Measurements from ENCODE around the gene ARID1B. TPM values are rescaled to one million over a fixed set of nuclear protein-coding genes. Genes with fewer than 3 reads are reported as not detected.

The ARID1B gene
- total RNA-seq, 1 donor from 2014 or later: 155 TPM

DNA sequence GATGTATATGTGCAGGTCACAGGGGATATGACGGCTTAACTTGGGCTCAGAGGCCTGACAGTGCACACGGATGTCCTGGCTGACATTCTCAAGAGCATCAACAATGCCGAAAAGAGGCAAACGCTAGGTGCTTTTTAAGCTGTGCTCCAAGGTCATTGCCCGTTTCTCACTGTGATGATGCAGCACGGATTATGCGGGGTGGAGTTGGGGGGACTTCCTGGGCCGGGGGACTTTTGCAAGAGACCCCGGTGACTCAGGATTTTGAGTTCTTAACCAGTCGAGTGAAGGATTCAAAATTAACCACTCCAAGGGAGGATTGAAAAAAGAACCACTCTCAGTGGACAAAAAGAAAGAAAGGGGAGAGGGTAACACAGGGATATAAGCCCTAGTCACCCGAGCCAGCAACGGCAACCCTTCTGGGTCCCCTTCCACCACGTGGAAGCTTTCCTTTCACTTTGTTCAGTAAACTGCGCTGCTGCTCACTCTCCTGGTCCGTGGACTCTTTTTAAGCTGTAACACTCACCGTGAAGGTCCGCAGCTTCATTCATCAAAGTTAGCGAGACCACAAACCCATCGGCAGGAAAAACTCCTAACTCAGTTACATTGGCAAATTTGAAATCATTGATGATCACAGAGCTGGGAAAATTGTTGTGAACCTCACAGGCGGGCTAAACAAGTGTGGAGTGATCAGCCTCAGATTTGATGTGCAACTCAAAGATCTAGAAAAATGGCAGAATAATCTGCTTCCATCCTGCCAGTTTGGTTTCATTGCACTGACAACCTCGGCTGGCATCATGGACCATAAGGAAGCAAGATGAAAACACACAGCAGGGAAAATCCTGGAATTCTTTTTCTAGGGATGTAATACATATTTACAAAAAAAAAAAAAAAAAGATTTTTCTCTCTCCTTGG, 199.3 kb downstream of the ARID1B start:
- Mint-ChIP-seq H3K27ac (peak overlapping the region; percentile 64), H3K4me1 (peaks cover 64% of the 10 kb centered on the region), H3K9me3 (no peaks in the 10 kb centered on the region), H3K4me3 (peak overlapping the region; percentile 22), H3K27me3 (ENCODE audit: low read depth) (no peaks in the 10 kb centered on the region), H3K36me3 (no peaks in the 10 kb centered on the region)
- TF ChIP-seq CTCF (IDR thresholded peaks at IDR 0.05; ENCODE audit: unreplicated experiment): no peak
- DNase-seq (ENCODE audit: low spot score in 2 of 2, unreplicated experiment in 2 of 2): no peak

DNA sequence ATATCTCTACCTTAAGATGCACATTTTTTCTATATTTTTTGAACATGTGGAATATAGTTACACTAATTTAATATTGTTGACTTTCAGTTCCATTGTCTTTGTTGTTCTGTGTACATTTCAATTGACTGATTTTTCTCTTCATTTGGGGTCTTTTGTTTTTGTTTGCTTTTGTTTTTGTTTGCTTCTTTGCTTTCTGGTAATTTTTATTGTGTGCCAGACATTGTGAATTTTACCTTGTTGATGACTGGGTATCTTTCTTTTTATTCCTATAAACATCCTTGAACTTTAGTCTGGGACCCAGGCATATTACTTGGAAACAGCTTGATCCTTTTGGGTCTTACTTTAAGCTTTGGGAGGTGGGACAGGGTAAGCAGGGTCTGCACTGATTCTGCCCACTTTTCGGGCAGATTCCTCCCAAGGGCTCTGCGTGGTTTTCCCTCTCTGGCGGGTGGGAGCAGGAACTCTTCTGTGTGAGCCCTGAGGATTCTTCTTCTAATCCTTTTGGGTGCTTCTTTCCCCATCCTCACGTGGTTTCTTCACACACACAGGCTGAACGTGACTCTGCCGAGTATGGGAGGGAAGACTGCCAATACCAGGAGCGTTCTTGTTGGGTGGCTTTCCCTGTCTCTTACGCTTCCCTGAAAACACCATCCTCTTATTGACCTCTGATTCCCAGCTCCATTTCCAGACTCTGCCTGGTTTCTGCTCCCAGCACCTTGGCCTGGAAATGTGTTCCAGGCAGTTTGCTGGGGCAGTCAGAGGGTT, 200.5 kb downstream of the ARID1B start:
- Mint-ChIP-seq H3K36me3 (no peaks in the 10 kb centered on the region), H3K4me3 (no peak overlapping the region), H3K27ac (peak overlapping the region; percentile 13), H3K9me3 (no peaks in the 10 kb centered on the region), H3K4me1 (peaks cover 74% of the 10 kb centered on the region), H3K27me3 (ENCODE audit: low read depth) (no peaks in the 10 kb centered on the region)
- no peak for DNase-seq (ENCODE audit: low spot score in 2 of 2, unreplicated experiment in 2 of 2)
- TF ChIP-seq CTCF (IDR thresholded peaks at IDR 0.05; ENCODE audit: unreplicated experiment): no peak

DNA sequence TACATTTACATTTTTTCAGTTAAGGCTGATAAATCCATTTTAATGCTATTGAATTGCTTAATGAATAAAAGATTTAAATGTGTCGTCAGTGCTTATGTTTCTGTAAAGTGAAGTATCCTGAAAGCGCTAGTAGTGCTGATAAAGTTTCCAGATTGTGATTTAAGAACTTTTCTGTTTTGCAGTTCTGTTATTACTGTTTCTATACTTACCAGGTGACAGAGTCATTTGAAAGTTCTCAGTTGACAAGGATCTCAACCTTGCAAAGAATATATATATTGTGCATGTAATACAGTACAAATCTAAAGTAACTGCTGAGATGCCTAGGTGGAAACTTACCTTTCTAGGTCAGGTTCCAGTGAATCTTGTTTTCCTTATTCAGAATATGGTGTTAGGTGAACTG, 201.8 kb downstream of the ARID1B start:
- Mint-ChIP-seq H3K4me3 (no peak overlapping the region), H3K27ac (peak overlapping the region; percentile 13), H3K4me1 (peaks cover 76% of the 10 kb centered on the region), H3K9me3 (no peaks in the 10 kb centered on the region), H3K27me3 (ENCODE audit: low read depth) (no peaks in the 10 kb centered on the region), H3K36me3 (no peaks in the 10 kb centered on the region)
- DNase-seq (ENCODE audit: low spot score in 2 of 2, unreplicated experiment in 2 of 2): no peak
- no peak for TF ChIP-seq CTCF (IDR thresholded peaks at IDR 0.05; ENCODE audit: unreplicated experiment)

GRCh38 chr6:156980515-156980914, 203.3 kb downstream of the ARID1B start:
- H3K4me3 Mint-ChIP-seq: no peak overlapping the region
- H3K27ac Mint-ChIP-seq: peak overlapping the region; percentile 60
- peak in 1 of 2 experiments; percentile 51 for DNase-seq (ENCODE audit: low spot score in 2 of 2, unreplicated experiment in 2 of 2)
- no peak for TF ChIP-seq CTCF (IDR thresholded peaks at IDR 0.05; ENCODE audit: unreplicated experiment)
- peaks cover 69% of the 10 kb centered on the region for H3K4me1 Mint-ChIP-seq
- H3K27me3 Mint-ChIP-seq (ENCODE audit: low read depth): no peaks in the 10 kb centered on the region
- H3K36me3 Mint-ChIP-seq: no peaks in the 10 kb centered on the region
- H3K9me3 Mint-ChIP-seq: no peaks in the 10 kb centered on the region

GRCh38 chr6:156980948-156981347, 203.8 kb downstream of the ARID1B start:
- TF ChIP-seq CTCF (IDR thresholded peaks at IDR 0.05; ENCODE audit: unreplicated experiment): no peak

More at GRCh38 chr6:156980948-156981347, 203.8 kb downstream of the ARID1B start:
- DNase-seq (ENCODE audit: low spot score in 2 of 2, unreplicated experiment in 2 of 2): no peak
- Mint-ChIP-seq H3K4me3 (no peak overlapping the region), H3K27me3 (ENCODE audit: low read depth) (no peaks in the 10 kb centered on the region), H3K4me1 (peaks cover 68% of the 10 kb centered on the region), H3K27ac (peak overlapping the region; percentile 60), H3K36me3 (no peaks in the 10 kb centered on the region), H3K9me3 (no peaks in the 10 kb centered on the region)
